ENCODE results near the gene ELAC2.

ELAC2 gene

DNA sequence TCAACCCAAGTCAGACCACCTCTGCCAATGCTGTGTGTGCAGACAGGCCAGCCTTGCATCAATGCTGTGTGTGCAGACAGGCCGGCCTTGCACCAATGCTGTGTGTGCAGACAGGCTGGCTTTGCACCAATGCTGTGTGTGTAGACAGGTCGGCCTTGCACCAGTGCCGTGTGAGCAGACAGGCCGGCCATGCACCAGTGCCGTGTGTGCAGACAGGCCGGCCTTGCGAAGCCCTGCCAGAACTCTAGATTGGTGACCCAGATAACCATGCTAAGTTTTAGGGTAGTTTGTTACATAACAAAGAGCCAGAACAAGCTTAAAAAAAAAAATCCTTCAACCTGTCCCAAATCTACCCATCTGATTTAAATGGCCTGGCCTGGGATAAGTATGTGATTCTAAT is 54.3 kb downstream of the ELAC2 start:
- in situ Hi-C loops (cut with HindIII; ENCODE audit: low sequenced_read_pairs) = no loop called here

DNA sequence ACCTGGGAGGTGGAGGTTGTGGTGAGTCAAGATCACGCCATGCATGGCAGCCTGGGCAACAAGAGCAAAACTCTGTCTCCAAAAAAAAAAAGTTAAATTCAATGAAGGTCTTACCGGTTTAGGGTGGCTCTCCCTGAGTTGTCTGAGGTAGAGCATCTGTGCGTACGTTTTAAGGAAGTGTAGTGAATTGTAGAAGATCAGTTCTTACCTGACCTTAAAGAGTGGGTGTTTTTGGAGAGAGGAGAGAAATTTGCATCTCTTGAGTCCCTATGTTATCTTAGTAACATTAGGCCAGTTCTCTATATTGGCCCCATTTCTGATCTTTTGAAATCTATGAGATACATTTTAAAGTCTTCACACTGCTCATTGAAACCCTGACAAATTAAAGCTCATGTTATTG is 56.2 kb downstream of the ELAC2 start:
- in situ Hi-C loops (cut with HindIII; ENCODE audit: low sequenced_read_pairs) = no loop called here

DNA sequence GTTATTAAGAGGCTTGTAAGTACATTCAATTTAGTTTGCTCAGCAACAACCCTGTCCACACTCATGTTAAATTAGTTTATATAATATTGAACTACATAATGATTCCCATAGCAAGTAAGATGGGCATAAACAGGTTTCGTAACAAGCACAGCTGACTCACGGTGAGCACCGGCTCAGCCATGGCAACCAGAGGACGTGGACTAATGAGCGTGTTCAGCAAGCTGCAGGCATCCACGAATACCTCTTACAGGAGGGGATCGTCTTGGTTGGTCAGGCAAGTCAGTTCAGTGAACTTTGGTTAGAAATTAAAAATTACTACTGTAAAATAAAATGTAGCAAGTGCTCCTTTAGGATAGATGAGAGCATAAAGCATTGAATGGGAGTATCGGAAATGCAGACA is 58.4 kb downstream of the ELAC2 start:
- in situ Hi-C loops (cut with HindIII; ENCODE audit: low sequenced_read_pairs) = no loop called here

DNA sequence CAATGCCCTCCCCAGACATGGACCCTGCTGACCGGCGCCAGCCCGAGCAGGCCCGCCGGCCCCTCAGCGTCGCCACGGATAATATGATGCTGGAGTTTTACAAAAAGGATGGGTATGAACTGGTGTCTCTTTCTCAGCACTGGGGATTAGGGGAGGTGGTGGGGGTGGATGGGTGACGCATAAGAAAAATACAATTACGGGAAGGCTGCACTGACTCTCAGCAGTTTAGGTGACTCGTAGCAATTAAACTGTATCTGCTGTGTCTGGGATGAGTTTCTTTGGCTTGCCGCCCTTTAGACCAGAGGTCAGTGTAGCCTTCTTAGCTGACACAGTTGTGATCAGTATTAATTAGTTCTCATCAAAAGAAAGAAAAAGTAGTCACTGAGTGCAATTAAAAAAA is 59.0 kb downstream of the ELAC2 start:
- in situ Hi-C loops (cut with HindIII; ENCODE audit: low sequenced_read_pairs) = no loop called here

DNA sequence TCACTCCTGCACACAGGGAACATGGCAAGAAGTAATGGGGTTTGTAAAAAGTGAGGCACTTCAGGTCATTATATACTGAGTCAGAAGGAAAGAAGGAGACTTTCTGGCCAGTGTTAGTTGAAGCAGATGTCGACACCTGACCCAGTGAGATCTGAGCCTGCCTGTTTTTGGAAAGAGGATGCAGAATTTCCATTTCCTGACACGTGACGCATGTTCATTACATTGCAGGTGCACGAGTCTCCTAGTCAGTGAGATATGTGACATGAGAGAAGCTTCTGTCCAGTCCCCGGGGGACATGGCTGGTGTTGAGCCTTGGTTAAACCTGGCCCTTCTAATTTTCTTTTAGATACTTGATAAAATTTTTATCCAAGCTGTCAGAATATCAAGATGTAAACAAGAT is 62.3 kb downstream of the ELAC2 start:
- in situ Hi-C loops (cut with HindIII; ENCODE audit: low sequenced_read_pairs) = no loop called here

DNA sequence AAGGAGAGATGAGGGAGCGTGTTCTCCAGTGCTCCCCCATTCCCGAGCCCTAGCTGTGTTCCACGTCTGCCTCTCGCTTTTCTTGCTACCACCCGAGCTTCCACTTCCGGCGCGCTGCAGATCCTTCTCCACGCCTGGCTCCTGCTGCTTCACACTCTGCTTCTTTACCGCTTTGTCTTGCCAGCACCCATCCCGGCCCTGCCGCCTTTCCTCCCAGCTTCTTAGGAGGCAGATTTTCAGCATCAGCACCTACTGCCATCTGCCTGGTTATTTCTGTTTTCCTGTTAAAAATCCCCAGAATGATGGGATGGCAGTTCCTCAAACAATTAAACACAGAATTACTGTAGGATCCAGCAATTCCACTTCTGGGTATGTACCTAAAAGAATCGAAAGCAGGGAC is 64.7 kb downstream of the ELAC2 start:
- in situ Hi-C loops (cut with HindIII; ENCODE audit: low sequenced_read_pairs) = no loop called here

DNA sequence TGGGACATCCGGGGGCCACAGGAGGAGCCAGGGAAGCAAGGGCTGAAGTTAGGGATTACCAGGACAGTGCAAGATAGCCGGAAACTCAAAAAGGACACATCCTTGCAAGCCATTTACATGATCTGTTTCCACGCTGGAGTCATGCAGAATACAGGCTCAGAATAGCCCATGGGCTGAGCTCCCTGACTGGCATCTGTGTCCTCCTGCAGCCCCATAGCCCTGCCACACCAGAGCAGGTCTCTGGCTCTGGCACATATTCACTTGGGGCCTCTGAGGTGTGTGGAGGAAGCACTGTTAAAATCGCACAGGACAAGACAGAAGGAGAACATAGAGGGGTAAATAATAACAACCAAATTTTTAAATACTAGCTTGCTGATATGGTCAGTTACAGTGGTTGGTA is 65.8 kb downstream of the ELAC2 start:
- in situ Hi-C loops (cut with HindIII; ENCODE audit: low sequenced_read_pairs) = no loop called here

DNA sequence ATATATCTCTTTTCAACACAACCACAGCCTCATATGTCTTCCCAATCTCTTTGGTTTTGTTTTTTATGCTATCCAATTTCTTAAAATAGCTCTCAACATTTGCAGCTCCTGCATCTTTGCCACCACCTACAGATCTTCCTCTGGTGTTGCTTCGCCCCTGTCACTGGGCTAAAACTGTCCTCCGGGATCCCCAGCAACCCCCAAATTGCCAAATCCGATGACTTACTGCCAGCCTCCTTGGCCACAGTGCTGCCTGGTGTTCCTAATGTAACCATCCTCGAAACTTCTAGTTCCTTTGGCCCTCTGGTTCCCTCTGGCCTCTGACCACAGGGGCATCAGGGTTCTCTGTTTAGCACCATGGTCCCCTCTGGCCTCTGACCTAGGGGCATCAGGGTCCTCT is 70.8 kb downstream of the ELAC2 start:
- in situ Hi-C loops (cut with HindIII; ENCODE audit: low sequenced_read_pairs) = no loop called here
